Fibroblast of the aortic adventitia (primary cell): ENCODE results near the gene KDM4B. TPM values are rescaled to one million over a fixed set of nuclear protein-coding genes. Genes with fewer than 3 reads are reported as not detected.

Experiments used
- DNase-seq: peaks from one replicate; pipeline ENCODE4 v3.0.0-alpha.2; 2010; ENCODE audit warnings: low read depth
- H3K4me3 ChIP-seq: 2 replicates; pipeline ENCODE4 v1.5.1; 2011; ENCODE audit warnings: low read depth, mild to moderate bottlenecking, control low read depth, low read length, moderate library complexity
- CTCF ChIP-seq: IDR thresholded peaks from 2 replicates; pipeline ENCODE4 v1.5.1; 2011; ENCODE audit warnings: mild to moderate bottlenecking, low read length, control low read depth, inconsistent platforms; ENCODE audit not compliant: insufficient read depth
- total RNA-seq: library from RNA; depleted of rRNA; stranded (reverse); fragments of >200 nt; gene quantifications from 2 replicates; pipeline ENCODE4 v1.2.3, GENCODE V29; 2012; ENCODE audit warnings: low replicate concordance

Gene KDM4B
- total RNA-seq, 1 donor: 13.5 TPM

- no peak overlapping the region for H3K4me3 ChIP-seq
- no peak for TF ChIP-seq CTCF
- DNase-seq: no peak
Observed at GRCh38 chr19:5059213-5059574, 90.3 kb downstream of the KDM4B start.

GRCh38 chr19:5059793-5060192 lies 90.9 kb downstream of the KDM4B start:
- no peak for TF ChIP-seq CTCF
- DNase-seq: no peak
- H3K4me3 ChIP-seq: no peak overlapping the region

GRCh38 chr19:5062195-5062594 lies 93.3 kb downstream of the KDM4B start:
- no peak for DNase-seq
- no peak for TF ChIP-seq CTCF
- no peak overlapping the region for H3K4me3 ChIP-seq

GRCh38 chr19:5062799-5063198 lies 93.9 kb downstream of the KDM4B start:
- no peak for TF ChIP-seq CTCF
- H3K4me3 ChIP-seq: no peak overlapping the region
- DNase-seq: no peak

GRCh38 chr19:5063873-5064645 lies 95.1 kb downstream of the KDM4B start:
- DNase-seq: no peak
- TF ChIP-seq CTCF: no peak
- no peak overlapping the region for H3K4me3 ChIP-seq

GRCh38 chr19:5064896-5065295 lies 96.0 kb downstream of the KDM4B start:
- no peak overlapping the region for H3K4me3 ChIP-seq
- no peak for TF ChIP-seq CTCF
- DNase-seq: no peak

- no peak for DNase-seq
- TF ChIP-seq CTCF: no peak
- H3K4me3 ChIP-seq: no peak overlapping the region
Observed at GRCh38 chr19:5065663-5066093, 96.8 kb downstream of the KDM4B start.
